Effector memory CD4-positive, alpha-beta T cell (primary cell): ENCODE data around the gene ROGDI.

Experiments used
- DNase-seq, 3 donors: peaks; one replicate each; pipeline ENCODE4 v3.0.0-alpha.2; 2020
- H3K27ac ChIP-seq: 2 replicates; pipeline ENCODE4 v1.7.0; 2013; ENCODE audit warnings: mild to moderate bottlenecking, low read length, moderate library complexity; ENCODE audit not compliant: insufficient read depth, poor library complexity, severe bottlenecking
- H3K27me3 ChIP-seq: replicated peaks from 2 replicates; pipeline ENCODE4 v1.7.0; 2013; ENCODE audit warnings: mild to moderate bottlenecking, low read length; ENCODE audit not compliant: insufficient read depth, control insufficient read depth, poor library complexity, severe bottlenecking
- H3K36me3 ChIP-seq: 2 replicates; pipeline ENCODE4 v1.7.0; 2013; ENCODE audit warnings: mild to moderate bottlenecking, low read length, moderate library complexity; ENCODE audit not compliant: control insufficient read depth, insufficient read depth
- H3K4me1 ChIP-seq: 2 replicates; pipeline ENCODE4 v1.7.0; 2013; ENCODE audit warnings: low read length, mild to moderate bottlenecking; ENCODE audit not compliant: control insufficient read depth, insufficient read depth, poor library complexity, severe bottlenecking
- H3K4me3 ChIP-seq: 2 replicates; pipeline ENCODE4 v1.7.0; 2013; ENCODE audit warnings: low read length, low read depth, mild to moderate bottlenecking; ENCODE audit not compliant: insufficient read depth, poor library complexity, severe bottlenecking
- H3K9me3 ChIP-seq: 2 replicates; pipeline ENCODE4 v1.7.0; 2013; ENCODE audit warnings: mild to moderate bottlenecking, low read length, moderate library complexity; ENCODE audit not compliant: control insufficient read depth

The ROGDI gene

DNA sequence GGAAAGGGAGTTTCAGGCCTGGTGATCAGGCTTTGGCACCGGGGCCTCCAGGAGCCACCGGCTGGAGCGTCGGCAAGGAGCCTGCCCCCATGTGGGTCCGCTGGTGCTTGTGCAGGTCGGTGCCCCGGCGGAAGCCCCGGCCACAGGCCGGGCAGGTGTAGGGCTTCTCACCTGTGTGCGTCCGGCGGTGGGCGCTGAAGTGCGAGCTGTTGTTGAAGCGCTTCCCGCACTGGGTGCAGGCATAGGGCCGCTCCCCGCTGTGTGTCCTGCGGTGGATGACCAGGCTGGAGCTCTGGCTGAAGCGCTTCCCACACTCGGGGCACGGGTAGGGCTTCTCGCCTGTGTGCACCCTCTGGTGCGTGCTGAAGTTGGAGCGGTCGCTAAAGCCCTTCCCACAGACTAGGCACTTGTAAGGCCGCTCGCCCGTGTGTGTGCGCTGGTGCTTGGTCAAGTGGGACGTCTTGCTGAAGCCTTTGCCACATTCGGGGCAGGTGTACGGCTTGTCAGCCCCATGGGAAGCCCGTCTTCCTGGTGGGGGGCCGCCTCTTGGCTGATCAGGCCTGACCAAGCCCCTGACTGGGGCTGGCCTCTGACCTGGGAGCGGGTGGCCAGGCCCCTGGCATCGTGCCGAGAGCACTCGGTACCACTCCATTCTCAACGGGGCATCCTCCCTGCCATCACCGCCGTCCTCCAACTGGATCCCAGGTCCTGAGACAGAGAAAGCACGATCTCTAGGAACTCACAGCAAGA, 49.9 kb downstream of the ROGDI start:
- no peak overlapping the region for H3K4me3 ChIP-seq
- no peak overlapping the region for H3K27ac ChIP-seq
- no peaks in the 10 kb centered on the region for H3K9me3 ChIP-seq
- H3K27me3 ChIP-seq: no peaks in the 10 kb centered on the region
- peaks cover 41% of the 10 kb centered on the region for H3K36me3 ChIP-seq
- H3K4me1 ChIP-seq: no peaks in the 10 kb centered on the region
- no peak for DNase-seq

DNA sequence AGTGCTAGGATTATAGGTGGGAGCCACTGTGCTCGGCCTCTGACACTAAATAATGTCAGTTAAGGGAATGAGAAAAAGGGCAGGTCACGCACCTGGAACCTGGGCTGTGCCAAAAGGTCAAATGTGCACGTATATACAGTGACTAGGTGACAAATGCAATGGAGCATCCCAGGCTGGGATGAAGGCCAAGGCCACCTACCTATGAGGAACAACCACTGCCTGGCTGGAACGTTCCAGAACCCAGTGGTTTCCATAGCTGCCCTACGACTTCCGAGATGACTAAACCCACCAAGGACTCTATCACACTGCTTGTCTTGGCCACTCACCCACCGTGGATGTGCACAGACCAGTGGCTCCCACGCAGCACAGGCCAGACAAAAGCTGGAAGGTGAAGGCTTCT, 51.5 kb downstream of the ROGDI start:
- Histone ChIP-seq H3K27me3 (no peaks in the 10 kb centered on the region), H3K4me1 (no peaks in the 10 kb centered on the region), H3K36me3 (peaks cover 40% of the 10 kb centered on the region), H3K4me3 (no peak overlapping the region), H3K27ac (no peak overlapping the region), H3K9me3 (no peaks in the 10 kb centered on the region)
- no peak for DNase-seq

DNA sequence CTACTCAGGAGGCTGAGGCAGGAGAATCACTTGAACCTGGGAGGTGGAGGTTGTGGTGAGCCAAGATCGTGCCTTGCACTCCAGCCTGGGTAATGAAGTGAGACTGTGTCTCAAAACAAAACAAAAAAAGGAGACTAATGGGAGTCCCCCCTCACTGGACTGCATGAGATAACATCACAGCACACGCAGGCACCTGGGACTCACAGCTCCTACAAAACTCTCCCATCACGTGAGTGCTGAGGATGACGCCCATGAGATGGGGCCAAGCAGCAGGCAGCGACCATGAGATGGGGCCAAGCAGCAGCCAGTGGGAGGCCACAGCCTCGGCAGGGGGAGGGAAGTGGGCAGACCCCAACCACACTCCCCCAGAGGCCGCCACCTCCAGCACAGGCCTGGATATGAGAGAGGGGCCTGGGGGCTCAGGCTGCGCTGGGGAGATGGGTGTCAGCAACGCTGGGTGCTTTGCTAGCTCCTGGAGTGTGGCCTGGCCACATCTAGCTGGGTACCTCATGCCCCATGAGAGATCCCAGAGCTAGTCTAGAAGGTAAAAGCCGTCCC, 52.7 kb downstream of the ROGDI start:
- Histone ChIP-seq H3K4me3 (no peak overlapping the region), H3K36me3 (peaks cover 36% of the 10 kb centered on the region), H3K9me3 (no peaks in the 10 kb centered on the region), H3K27ac (no peak overlapping the region), H3K4me1 (no peaks in the 10 kb centered on the region), H3K27me3 (no peaks in the 10 kb centered on the region)
- no peak for DNase-seq

DNA sequence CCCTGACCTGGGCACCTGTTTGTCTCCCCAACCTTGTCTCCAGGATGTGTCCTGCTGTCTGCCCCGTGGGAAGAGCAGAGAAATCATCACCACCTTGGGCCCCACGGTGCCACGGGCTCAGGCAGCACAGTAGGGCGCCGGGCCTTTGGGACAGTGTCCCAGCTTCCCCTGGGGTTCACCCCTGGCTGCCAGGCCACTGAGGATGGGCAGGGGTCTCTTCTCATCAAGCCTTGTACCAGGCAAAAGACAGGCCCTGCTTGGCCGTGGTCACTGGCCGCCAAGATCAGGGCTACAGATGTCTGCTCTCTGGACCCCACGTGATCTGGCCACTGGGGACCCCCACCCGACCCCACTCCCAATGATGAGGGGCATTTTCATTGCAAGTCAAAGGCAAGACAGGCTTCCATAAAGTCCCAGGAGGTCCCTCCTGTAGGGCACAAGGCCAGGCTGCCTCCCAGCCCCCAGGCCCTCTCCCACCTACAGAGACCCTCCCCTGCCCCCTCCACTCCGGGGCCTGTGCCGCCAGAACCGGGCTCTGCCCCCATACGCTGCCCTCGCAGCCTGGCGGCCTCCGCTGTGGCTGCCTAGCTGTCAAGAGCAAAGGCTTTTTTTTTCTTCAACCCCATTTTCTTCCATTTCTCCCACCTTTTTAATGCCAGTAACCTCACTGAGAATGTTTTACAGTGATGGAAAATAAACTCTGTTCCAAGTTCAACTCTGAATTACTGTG, 53.6 kb downstream of the ROGDI start:
- no peaks in the 10 kb centered on the region for H3K4me1 ChIP-seq
- no peaks in the 10 kb centered on the region for H3K27me3 ChIP-seq
- no peak overlapping the region for H3K4me3 ChIP-seq
- no peak overlapping the region for H3K27ac ChIP-seq
- H3K9me3 ChIP-seq: no peaks in the 10 kb centered on the region
- DNase-seq: no peak
- peaks cover 32% of the 10 kb centered on the region for H3K36me3 ChIP-seq

DNA sequence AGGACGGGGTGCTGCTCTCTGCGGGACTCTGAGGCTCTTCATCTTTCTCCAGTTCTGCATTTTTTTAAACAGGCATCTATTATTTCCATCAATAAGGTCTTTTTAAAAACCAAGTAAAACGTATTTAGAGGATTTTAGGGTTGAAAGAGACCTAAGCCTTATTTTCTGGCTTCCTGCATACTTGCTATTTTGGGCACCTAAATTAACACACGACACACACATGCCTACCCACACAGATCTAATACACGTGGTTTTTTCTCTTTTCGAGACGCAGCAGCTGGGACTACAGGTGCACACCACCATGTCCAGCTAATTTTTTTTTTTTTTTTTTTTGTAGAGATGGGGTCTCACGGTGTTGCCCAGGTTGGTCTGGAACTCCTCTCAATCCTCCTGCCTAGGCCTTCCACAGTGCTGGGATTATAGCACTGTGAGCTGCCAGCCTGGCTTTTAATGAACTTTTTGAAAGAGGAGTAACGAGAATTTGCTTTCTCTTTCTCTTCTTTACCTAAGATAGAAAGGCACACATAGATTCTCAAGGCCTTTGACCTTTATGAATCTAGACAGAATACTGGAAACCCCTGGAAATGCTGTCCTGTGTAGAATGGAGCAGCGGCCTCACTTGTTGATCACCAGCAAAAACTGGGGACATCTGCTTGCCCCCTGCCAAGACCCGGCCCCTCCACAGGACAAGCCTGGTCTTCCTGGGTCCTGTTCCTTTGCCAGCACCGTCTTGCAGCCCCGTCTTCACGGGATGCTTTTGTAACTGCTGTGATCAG, 54.3 kb downstream of the ROGDI start:
- Histone ChIP-seq H3K9me3 (no peaks in the 10 kb centered on the region), H3K4me1 (peaks cover 1% of the 10 kb centered on the region), H3K36me3 (peaks cover 25% of the 10 kb centered on the region), H3K27me3 (no peaks in the 10 kb centered on the region), H3K27ac (no peak overlapping the region), H3K4me3 (no peak overlapping the region)
- no peak for DNase-seq

DNA sequence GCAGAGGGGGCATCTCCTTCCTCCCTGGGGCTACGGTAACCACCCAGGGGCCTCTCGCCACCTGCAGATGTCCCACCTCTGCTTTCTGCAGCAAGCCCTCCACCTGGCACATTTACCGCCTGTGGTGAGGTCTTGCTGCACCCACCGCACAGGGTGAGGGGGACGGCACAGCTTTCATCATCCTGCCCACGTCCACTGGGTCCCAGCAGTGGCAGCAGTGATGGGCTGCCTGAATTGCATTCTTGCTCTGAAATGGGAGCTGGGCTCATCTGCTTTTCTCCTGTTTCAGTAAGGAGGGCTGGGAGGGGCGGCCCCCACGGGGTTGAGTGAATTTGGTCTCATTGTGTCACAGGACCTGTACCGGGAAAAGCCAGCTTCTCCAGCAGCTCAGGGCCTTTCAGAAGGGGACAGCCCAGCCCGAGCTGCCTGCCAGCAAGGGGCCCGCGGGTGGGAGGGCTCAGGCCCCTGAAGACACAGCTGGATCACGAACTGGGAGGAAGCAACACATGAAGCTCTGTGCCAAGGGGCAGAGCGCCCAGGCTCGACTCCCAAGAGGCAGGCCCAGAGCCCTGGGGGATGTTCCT, 55.4 kb downstream of the ROGDI start:
- Histone ChIP-seq H3K4me3 (no peak overlapping the region), H3K36me3 (peaks cover 15% of the 10 kb centered on the region), H3K27me3 (no peaks in the 10 kb centered on the region), H3K4me1 (peaks cover 3% of the 10 kb centered on the region), H3K9me3 (no peaks in the 10 kb centered on the region), H3K27ac (no peak overlapping the region)
- DNase-seq: no peak
